Subcutaneous abdominal adipose tissue (tissue), 5 donors: ENCODE results near the gene RIN3.

Experiments
- H3K27ac ChIP-seq: one replicate; pipeline ENCODE4 v1.7.0; 2013; ENCODE audit warnings: low read depth, mild to moderate bottlenecking, inconsistent platforms, low read length, moderate library complexity
- H3K27me3 ChIP-seq, 5 donors: one replicate each; pipeline ENCODE4 v1.7.0; 2013; ENCODE audit warnings: low read length in 5 of 5, inconsistent platforms in 1 of 5; ENCODE audit not compliant: control insufficient read depth in 5 of 5, insufficient read depth in 4 of 5
- H3K36me3 ChIP-seq, 5 donors: one replicate each; pipeline ENCODE4 v1.7.0; 2013; ENCODE audit warnings: low read length in 5 of 5; ENCODE audit not compliant: control insufficient read depth in 5 of 5, insufficient read depth in 5 of 5
- H3K4me1 ChIP-seq, 5 donors: one replicate each; pipeline ENCODE4 v1.7.0; 2013; ENCODE audit warnings: low read length in 5 of 5, mild to moderate bottlenecking in 3 of 5, moderate library complexity in 1 of 5; ENCODE audit not compliant: control insufficient read depth in 5 of 5, insufficient read depth in 5 of 5
- H3K4me3 ChIP-seq, 5 donors: one replicate each; pipeline ENCODE4 v1.7.0; 2013; ENCODE audit warnings: low read length in 5 of 5, low read depth in 1 of 5
- H3K9ac ChIP-seq, 5 donors: one replicate each; pipeline ENCODE4 v1.7.0; 2013; ENCODE audit warnings: low read length in 5 of 5, mild to moderate bottlenecking in 4 of 5, moderate library complexity in 3 of 5
- H3K9me3 ChIP-seq, 5 donors: one replicate each; pipeline ENCODE4 v1.7.0; 2013; ENCODE audit warnings: low read length in 5 of 5; ENCODE audit not compliant: control insufficient read depth in 5 of 5
- donor health status: healthy.
- donor health status: healthy.
- donor health status: healthy.
- donor health status: healthy.
- donor health status: healthy.

The RIN3 gene

DNA sequence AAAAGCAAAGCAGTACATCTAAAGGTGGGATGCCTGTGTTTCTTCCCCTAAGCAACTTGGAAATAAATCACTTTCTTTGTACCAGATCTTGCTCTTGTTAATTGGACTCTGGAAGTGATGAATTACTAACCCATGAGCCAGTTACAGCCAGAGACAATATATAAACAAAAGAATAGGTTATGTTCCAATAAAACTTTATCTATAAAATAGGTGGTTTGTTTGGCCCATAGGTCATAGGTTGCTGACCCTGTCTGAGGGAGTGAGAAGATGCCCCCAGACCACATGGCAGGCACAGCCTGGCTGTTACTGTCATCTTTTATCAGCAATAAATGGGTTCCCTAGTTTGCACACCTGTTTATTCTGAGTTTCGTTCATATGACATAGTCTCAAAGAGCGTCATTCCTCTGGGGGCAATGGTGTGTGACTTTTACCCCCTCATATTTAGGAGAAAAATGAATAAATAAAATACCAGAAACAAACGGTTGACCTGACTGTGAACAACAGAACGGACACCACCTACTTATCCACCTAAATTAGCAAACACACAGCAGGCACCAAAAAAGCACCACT, 224.1 kb downstream of the RIN3 start:
- Histone ChIP-seq H3K4me3 (no peak overlapping the region), H3K36me3 (peaks cover 0 to 40% (median 15%) of the 10 kb centered on the region in 5 donors), H3K27me3 (no peaks in the 10 kb centered on the region), H3K27ac (no peak overlapping the region), H3K9me3 (no peaks in the 10 kb centered on the region), H3K4me1 (peaks cover 1 to 41% (median 7%) of the 10 kb centered on the region in 5 donors), H3K9ac (no peak overlapping the region)
